HS-5 (cell line): ENCODE data around the gene RTN4RL1.

Source experiments
- DNase-seq: peaks from one replicate; pipeline ENCODE4 v3.0.0-alpha.2; 2012; ENCODE audit warnings: low read depth

Gene RTN4RL1

GRCh38 chr17:2047590-2047989 lies 22.5 kb upstream of the RTN4RL1 start:
- no peak for DNase-seq

- DNase-seq = no peak
These were observed 19.2 kb upstream of the RTN4RL1 start for GRCh38 chr17:2044263-2044894.

GRCh38 chr17:2043785-2044184 lies 18.7 kb upstream of the RTN4RL1 start:
- DNase-seq = no peak

GRCh38 chr17:2042933-2043332 lies 17.8 kb upstream of the RTN4RL1 start:
- no peak for DNase-seq

GRCh38 chr17:2042390-2042847 lies 17.3 kb upstream of the RTN4RL1 start:
- DNase-seq = no peak

- peak; percentile 76 for DNase-seq
These were observed 16.6 kb upstream of the RTN4RL1 start, which contains the start of gene OVCA2 for GRCh38 chr17:2041561-2042389. Gene OVCA2 (plus strand): TSS chr17:2042022. CDS start chr17:2042048, 26 bp downstream.

- DNase-seq = no peak
These were observed 15.9 kb upstream of the RTN4RL1 start for GRCh38 chr17:2040942-2041560.

GRCh38 chr17:2040219-2040827 lies 15.2 kb upstream of the RTN4RL1 start:
- DNase-seq = no peak

GRCh38 chr17:2037155-2037554 lies 12.0 kb upstream of the RTN4RL1 start:
- no peak for DNase-seq

GRCh38 chr17:2035541-2036488 lies 10.7 kb upstream of the RTN4RL1 start:
- DNase-seq = no peak

GRCh38 chr17:2034806-2035540 lies 9.8 kb upstream of the RTN4RL1 start:
- peak; percentile 78 for DNase-seq

GRCh38 chr17:2034157-2034556 lies 9.0 kb upstream of the RTN4RL1 start:
- DNase-seq = no peak

GRCh38 chr17:2033153-2033552 lies 8.0 kb upstream of the RTN4RL1 start:
- DNase-seq = no peak

- no peak for DNase-seq
These were observed 5.6 kb upstream of the RTN4RL1 start for GRCh38 chr17:2030779-2031163.

- DNase-seq = peak; percentile 69
These were observed 5.0 kb upstream of the RTN4RL1 start, which contains the start of gene DPH1 for GRCh38 chr17:2029911-2030778. Gene DPH1 (plus strand): TSS chr17:2030153. CDS start chr17:2030170, 17 bp downstream.

GRCh38 chr17:2028737-2029136 lies 3.6 kb upstream of the RTN4RL1 start:
- DNase-seq = no peak

GRCh38 chr17:2028234-2028614 lies 3.1 kb upstream of the RTN4RL1 start:
- no peak for DNase-seq

GRCh38 chr17:2027528-2028233 lies 2.5 kb upstream of the RTN4RL1 start:
- DNase-seq = no peak
